Measurements from ENCODE around the gene PAPPA.

The PAPPA gene

DNA sequence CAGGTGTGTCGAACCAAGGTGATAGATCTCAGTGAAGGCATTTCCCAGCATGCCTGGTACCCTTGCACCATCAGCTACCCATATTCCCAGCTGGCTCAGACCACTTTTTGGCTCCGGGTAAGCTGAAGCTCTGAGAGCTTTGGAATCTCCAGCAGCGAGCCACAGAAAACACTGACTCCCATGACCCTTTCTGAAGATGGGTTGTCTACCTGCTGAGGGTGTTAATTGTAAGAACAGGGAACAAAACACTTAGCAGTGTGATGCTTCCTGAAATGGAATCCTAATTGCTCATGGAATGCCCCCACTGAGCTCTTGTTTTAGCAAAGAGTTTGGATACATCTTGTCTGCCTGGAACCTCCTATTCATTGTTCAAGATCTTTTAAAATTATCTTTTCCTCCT is 177.7 kb downstream of the PAPPA start:
- no peak overlapping the region for H3K9ac ChIP-seq (ENCODE audit: low read length)
- H3K79me2 ChIP-seq (ENCODE audit: low read length), result no peaks in the 10 kb centered on the region
- no peaks in the 10 kb centered on the region for H4K20me1 ChIP-seq (ENCODE audit: insufficient read depth, low read length)
- no peaks in the 10 kb centered on the region for H3K36me3 ChIP-seq (replicated peaks; ENCODE audit: low read depth, low read length)
- H3K4me2 ChIP-seq (ENCODE audit: low read length), result no peak overlapping the region
- H3K4me1 ChIP-seq (ENCODE audit: low read length), result no peaks in the 10 kb centered on the region
- no peak overlapping the region for H2AFZ ChIP-seq (ENCODE audit: low read depth, low read length)
- H3K27ac ChIP-seq (ENCODE audit: low read length), result no peak overlapping the region
- no peak overlapping the region for H3K4me3 ChIP-seq (ENCODE audit: low read length)
- TF ChIP-seq, protein P1, sequence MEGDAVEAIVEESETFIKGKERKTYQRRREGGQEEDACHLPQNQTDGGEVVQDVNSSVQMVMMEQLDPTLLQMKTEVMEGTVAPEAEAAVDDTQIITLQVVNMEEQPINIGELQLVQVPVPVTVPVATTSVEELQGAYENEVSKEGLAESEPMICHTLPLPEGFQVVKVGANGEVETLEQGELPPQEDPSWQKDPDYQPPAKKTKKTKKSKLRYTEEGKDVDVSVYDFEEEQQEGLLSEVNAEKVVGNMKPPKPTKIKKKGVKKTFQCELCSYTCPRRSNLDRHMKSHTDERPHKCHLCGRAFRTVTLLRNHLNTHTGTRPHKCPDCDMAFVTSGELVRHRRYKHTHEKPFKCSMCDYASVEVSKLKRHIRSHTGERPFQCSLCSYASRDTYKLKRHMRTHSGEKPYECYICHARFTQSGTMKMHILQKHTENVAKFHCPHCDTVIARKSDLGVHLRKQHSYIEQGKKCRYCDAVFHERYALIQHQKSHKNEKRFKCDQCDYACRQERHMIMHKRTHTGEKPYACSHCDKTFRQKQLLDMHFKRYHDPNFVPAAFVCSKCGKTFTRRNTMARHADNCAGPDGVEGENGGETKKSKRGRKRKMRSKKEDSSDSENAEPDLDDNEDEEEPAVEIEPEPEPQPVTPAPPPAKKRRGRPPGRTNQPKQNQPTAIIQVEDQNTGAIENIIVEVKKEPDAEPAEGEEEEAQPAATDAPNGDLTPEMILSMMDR (IDR thresholded peaks at IDR 0.05; ENCODE audit: low read depth, low read length), result no peak
- no peak for TF ChIP-seq EZH2phosphoT487 (IDR thresholded peaks at IDR 0.05; ENCODE audit: low read depth)
- no peaks in the 10 kb centered on the region for H3K9me3 ChIP-seq (ENCODE audit: insufficient read depth, low read length)
- peaks cover 20% of the 10 kb centered on the region; the same call in 1 of the 2 replicates for H3K27me3 ChIP-seq (ENCODE audit: low read depth, low read length)

DNA sequence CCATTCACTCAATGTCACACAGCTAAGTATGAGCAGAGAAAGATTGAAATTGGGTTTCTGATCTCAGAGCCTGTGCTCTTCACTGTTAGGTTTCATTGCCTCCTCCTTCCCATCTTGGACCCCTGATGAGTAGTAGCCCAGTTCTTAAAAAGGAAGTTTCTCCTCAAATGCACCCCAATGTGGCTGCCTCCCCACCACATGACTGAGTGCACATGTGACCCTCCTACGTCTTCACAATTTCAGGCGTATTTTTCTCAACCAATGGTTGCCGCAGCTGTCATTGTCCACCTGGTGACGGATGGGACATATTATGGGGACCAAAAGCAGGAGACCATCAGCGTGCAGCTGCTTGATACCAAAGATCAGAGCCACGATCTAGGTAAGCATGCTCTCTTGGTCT is 178.5 kb downstream of the PAPPA start:
- Histone ChIP-seq H3K9ac (ENCODE audit: low read length) (no peak overlapping the region), H3K4me2 (ENCODE audit: low read length) (no peak overlapping the region), H2AFZ (ENCODE audit: low read depth, low read length) (no peak overlapping the region), H3K9me3 (ENCODE audit: insufficient read depth, low read length) (no peaks in the 10 kb centered on the region), H3K79me2 (ENCODE audit: low read length) (no peaks in the 10 kb centered on the region), H3K27ac (ENCODE audit: low read length) (no peak overlapping the region), H3K36me3 (replicated peaks; ENCODE audit: low read depth, low read length) (no peaks in the 10 kb centered on the region), H3K4me3 (ENCODE audit: low read length) (no peak overlapping the region), H3K4me1 (ENCODE audit: low read length) (no peaks in the 10 kb centered on the region), H3K27me3 (ENCODE audit: low read depth, low read length) (peaks cover 19% of the 10 kb centered on the region; the same call in 1 of the 2 replicates), H4K20me1 (ENCODE audit: insufficient read depth, low read length) (no peaks in the 10 kb centered on the region)
- TF ChIP-seq, protein P1 (IDR thresholded peaks at IDR 0.05; ENCODE audit: low read depth, low read length), result no peak
- TF ChIP-seq EZH2phosphoT487 (IDR thresholded peaks at IDR 0.05; ENCODE audit: low read depth), result no peak

DNA sequence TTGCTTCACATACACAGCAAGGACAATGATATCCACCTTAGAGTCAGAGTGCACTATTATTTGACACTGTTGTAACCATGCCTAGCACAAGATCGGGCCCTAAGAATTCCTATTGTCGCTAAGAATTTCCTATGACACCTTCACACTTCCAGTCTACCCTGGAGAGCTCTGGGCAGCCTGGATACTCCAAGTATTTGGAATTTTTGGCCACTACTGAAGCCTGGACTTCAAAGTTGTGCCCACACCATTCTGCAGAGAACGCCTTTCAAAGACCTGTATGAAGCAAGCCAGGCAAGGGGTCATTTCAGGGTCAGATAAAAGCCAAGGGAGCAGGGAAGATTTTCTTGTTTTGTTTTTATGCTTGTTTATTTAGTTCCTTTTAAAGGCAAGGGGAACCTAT is 179.7 kb downstream of the PAPPA start:
- Histone ChIP-seq H3K79me2 (ENCODE audit: low read length) (no peaks in the 10 kb centered on the region), H3K4me2 (ENCODE audit: low read length) (no peak overlapping the region), H4K20me1 (ENCODE audit: insufficient read depth, low read length) (no peaks in the 10 kb centered on the region), H3K4me1 (ENCODE audit: low read length) (peaks cover 6% of the 10 kb centered on the region; the same call in 1 of the 2 replicates), H2AFZ (ENCODE audit: low read depth, low read length) (no peak overlapping the region), H3K36me3 (replicated peaks; ENCODE audit: low read depth, low read length) (no peaks in the 10 kb centered on the region), H3K27ac (ENCODE audit: low read length) (no peak overlapping the region), H3K9ac (ENCODE audit: low read length) (no peak overlapping the region), H3K4me3 (ENCODE audit: low read length) (no peak overlapping the region), H3K9me3 (ENCODE audit: insufficient read depth, low read length) (no peaks in the 10 kb centered on the region), H3K27me3 (ENCODE audit: low read depth, low read length) (peaks cover 8% of the 10 kb centered on the region; the same call in 1 of the 2 replicates)
- TF ChIP-seq, protein P1 (IDR thresholded peaks at IDR 0.05; ENCODE audit: low read depth, low read length), result no peak
- no peak for TF ChIP-seq EZH2phosphoT487 (IDR thresholded peaks at IDR 0.05; ENCODE audit: low read depth)

DNA sequence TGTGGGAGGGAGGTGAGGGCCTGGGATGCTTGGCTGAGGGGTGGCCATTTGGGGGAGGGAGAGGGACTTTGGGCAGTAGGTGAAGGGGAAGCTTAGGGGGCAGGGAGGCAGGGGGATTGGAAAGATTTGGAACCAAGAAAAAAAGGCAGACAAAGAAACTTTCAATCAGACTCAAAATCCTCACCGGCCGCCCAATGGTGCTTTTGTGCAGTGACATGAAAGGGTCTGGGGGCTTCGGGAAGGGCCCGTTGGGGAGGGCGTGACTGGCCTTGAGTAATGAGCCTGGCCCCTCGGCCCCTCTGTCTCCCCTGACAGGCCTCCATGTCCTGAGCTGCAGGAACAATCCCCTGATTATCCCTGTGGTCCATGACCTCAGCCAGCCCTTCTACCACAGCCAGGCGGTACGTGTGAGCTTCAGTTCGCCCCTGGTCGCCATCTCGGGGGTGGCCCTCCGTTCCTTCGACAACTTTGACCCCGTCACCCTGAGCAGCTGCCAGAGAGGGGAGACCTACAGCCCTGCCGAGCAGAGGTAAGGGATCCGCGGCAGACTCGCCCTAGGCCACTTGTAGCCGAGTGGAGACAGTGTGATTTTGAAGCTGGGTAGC is 181.1 kb downstream of the PAPPA start:
- Histone ChIP-seq H3K27ac (ENCODE audit: low read length) (no peak overlapping the region), H3K79me2 (ENCODE audit: low read length) (no peaks in the 10 kb centered on the region), H3K4me1 (ENCODE audit: low read length) (peaks cover 6% of the 10 kb centered on the region; the same call in 1 of the 2 replicates), H3K9ac (ENCODE audit: low read length) (no peak overlapping the region), H3K4me2 (ENCODE audit: low read length) (no peak overlapping the region), H3K27me3 (ENCODE audit: low read depth, low read length) (peaks cover 8% of the 10 kb centered on the region; the same call in 1 of the 2 replicates), H3K36me3 (replicated peaks; ENCODE audit: low read depth, low read length) (no peaks in the 10 kb centered on the region), H4K20me1 (ENCODE audit: insufficient read depth, low read length) (no peaks in the 10 kb centered on the region), H3K9me3 (ENCODE audit: insufficient read depth, low read length) (no peaks in the 10 kb centered on the region), H2AFZ (ENCODE audit: low read depth, low read length) (no peak overlapping the region), H3K4me3 (ENCODE audit: low read length) (no peak overlapping the region)
- TF ChIP-seq, protein P1 (IDR thresholded peaks at IDR 0.05; ENCODE audit: low read depth, low read length), result no peak
- no peak for TF ChIP-seq EZH2phosphoT487 (IDR thresholded peaks at IDR 0.05; ENCODE audit: low read depth)
